Endothelial cell of umbilical vein (primary cell): ENCODE data around the gene SCLY. TPM values are rescaled to one million over a fixed set of nuclear protein-coding genes. Genes with fewer than 3 reads are reported as not detected.

Experiments
- BruUV-seq: library from RNA; stranded (reverse); fragments of 400-500 nt; replicated peaks from 2 replicates; lab custom pipeline; 2021; lab: Mats Ljungman, UMichigan
- CTCF ChIA-PET: fragments of 300-600, 350-600 bp; sonication (Branson Sonifier 250); formaldehyde crosslinking; loops from one replicate; lab custom pipeline; 2021; ENCODE audit warnings: antibody characterized with exemption, inconsistent platforms; lab: Charles Lee
- POLR2A ChIA-PET: fragments of 300-600, 350-600 bp; sonication (Branson Sonifier 250); formaldehyde crosslinking; loops from one replicate; lab custom pipeline; 2021; ENCODE audit warnings: antibody characterized with exemption, inconsistent platforms; lab: Charles Lee
- DNase-seq: peaks from one replicate; pipeline ENCODE4 v3.0.0-alpha.2; 2011; ENCODE audit warnings: low read depth, low spot score
- FAIRE-seq: peaks from 2 replicates; lab custom pipeline; 2011; peaks lifted over from hg19 to GRCh38; lab: Jason Lieb, UNC
- H2AFZ ChIP-seq: 2 replicates; pipeline ENCODE4 v1.6.0; 2012; ENCODE audit warnings: low read depth, low read length, control low read depth, inconsistent platforms
- H3K27ac ChIP-seq: 2 replicates; pipeline ENCODE4 v1.5.1; 2011; ENCODE audit warnings: low read depth, mild to moderate bottlenecking, control low read depth, low read length, moderate library complexity; ENCODE audit not compliant: insufficient read depth
- H3K27me3 ChIP-seq, 2 experiments: 2 replicates each; pipeline versions ENCODE4 v1.6.0 to v1.6.1; 2011; ENCODE audit warnings: low read length in 2 of 2, mixed read lengths in 1 of 2; ENCODE audit not compliant: control insufficient read depth in 2 of 2, insufficient read depth in 2 of 2
- H3K36me3 ChIP-seq, 2 experiments: 2 replicates in 1 of 2; 3 replicates in 1 of 2; pipeline ENCODE4 v1.5.1; 2011; ENCODE audit warnings: low read length in 2 of 2, mild to moderate bottlenecking in 1 of 2, moderate library complexity in 1 of 2; ENCODE audit not compliant: control insufficient read depth in 2 of 2, insufficient read depth in 2 of 2; ENCODE audit errors: extremely low read depth in 1 of 2
- H3K4me1 ChIP-seq: 3 replicates; pipeline ENCODE4 v1.5.1; 2011; ENCODE audit warnings: mild to moderate bottlenecking, low read length; ENCODE audit not compliant: control insufficient read depth, insufficient read depth; ENCODE audit errors: extremely low read depth
- H3K4me2 ChIP-seq: 2 replicates; pipeline ENCODE4 v1.6.1; 2011; ENCODE audit warnings: low read length, control low read depth, mixed read lengths; ENCODE audit not compliant: insufficient read depth
- H3K4me3 ChIP-seq, 3 experiments: fragments of 200-600 bp in 1 of 3; sonication (generic), shearing (Covaris generic) in 1 of 3; replicated peaks in 1 of 3; 2 replicates each; pipeline ENCODE4 v1.5.1; 2011 to 2016; ENCODE audit warnings: control low read depth in 3 of 3, low read length in 3 of 3, mild to moderate bottlenecking in 2 of 3, inconsistent platforms in 1 of 3, low read depth in 1 of 3, moderate library complexity in 1 of 3; ENCODE audit not compliant: insufficient read depth in 1 of 3
- H3K79me2 ChIP-seq: 2 replicates; pipeline ENCODE4 v1.6.0; 2012; ENCODE audit warnings: low read length, inconsistent platforms; ENCODE audit not compliant: control insufficient read depth, insufficient read depth
- H3K9ac ChIP-seq: replicated peaks from 2 replicates; pipeline ENCODE3; 2011; ENCODE audit warnings: low read length, control low read depth; ENCODE audit not compliant: insufficient read depth; ENCODE audit errors: extremely low read depth
- H3K9me1 ChIP-seq: replicated peaks from 3 replicates; pipeline ENCODE4 v1.6.0; 2011; ENCODE audit warnings: mild to moderate bottlenecking, low read length; ENCODE audit not compliant: control insufficient read depth, insufficient read depth; ENCODE audit errors: extremely low read depth
- H3K9me3 ChIP-seq: replicated peaks from 2 replicates; pipeline ENCODE4 v1.5.1; 2012; ENCODE audit warnings: low read length, inconsistent platforms; ENCODE audit not compliant: control insufficient read depth, insufficient read depth
- H4K20me1 ChIP-seq: replicated peaks from 2 replicates; pipeline ENCODE3; 2011; ENCODE audit warnings: mild to moderate bottlenecking, low read length; ENCODE audit not compliant: control insufficient read depth, insufficient read depth; ENCODE audit errors: extremely low read depth
- CTCF ChIP-seq, 2 donors: IDR thresholded peaks; 1 replicate in 1 of 2; 2 replicates in 1 of 2; pipeline ENCODE4 v1.5.1; 2011; ENCODE audit warnings: low read length in 2 of 2, mild to moderate bottlenecking in 2 of 2, moderate library complexity in 2 of 2, control low read depth in 1 of 2, inconsistent platforms in 1 of 2, low read depth in 1 of 2; ENCODE audit not compliant: insufficient read depth in 1 of 2; ENCODE audit errors: extremely low read depth in 1 of 2
- EZH2 ChIP-seq: IDR thresholded peaks from 2 replicates; pipeline ENCODE4 v1.6.1; 2012; ENCODE audit warnings: borderline replicate concordance, low read depth, mild to moderate bottlenecking, moderate library complexity, low read length, inconsistent platforms; ENCODE audit not compliant: severe bottlenecking
- FOS ChIP-seq: IDR thresholded peaks from 2 replicates; pipeline ENCODE4 v1.6.1; 2011; ENCODE audit warnings: mild to moderate bottlenecking, low read length, moderate library complexity, borderline replicate concordance; ENCODE audit not compliant: insufficient read depth
- GATA2 ChIP-seq: IDR thresholded peaks from 2 replicates; pipeline ENCODE4 v1.7.0; 2011; ENCODE audit warnings: low read depth, mild to moderate bottlenecking, moderate library complexity, mixed read lengths, low read length; ENCODE audit not compliant: insufficient read length, insufficient read depth
- JUN ChIP-seq: IDR thresholded peaks from 2 replicates; pipeline ENCODE4 v1.6.1; 2011; ENCODE audit warnings: borderline replicate concordance, low read depth; ENCODE audit not compliant: insufficient read length, insufficient read depth
- MAX ChIP-seq: IDR thresholded peaks from 2 replicates; pipeline ENCODE4 v1.6.1; 2011; ENCODE audit not compliant: insufficient read depth, insufficient read length
- MYC ChIP-seq: IDR thresholded peaks from one replicate; pipeline ENCODE4 v1.6.1; 2011; ENCODE audit warnings: mild to moderate bottlenecking, low read depth, low read length
- POLR2A ChIP-seq: IDR thresholded peaks from 2 replicates; pipeline ENCODE4 v1.6.1; 2012; ENCODE audit warnings: low read depth, mild to moderate bottlenecking, control low read depth, low read length
- POLR2AphosphoS5 ChIP-seq: IDR thresholded peaks from 2 replicates; pipeline ENCODE4 v1.6.1; 2012; ENCODE audit warnings: low read depth, mild to moderate bottlenecking, control low read depth, low read length, moderate library complexity; ENCODE audit not compliant: insufficient read depth
- dilution Hi-C: fragments of 300-500 bp; cut with MboI; formaldehyde crosslinking; loops from one replicate; pipeline ENCODE4 v1.15.0; 2019; ENCODE audit warnings: low sequenced_read_pairs; ENCODE audit not compliant: extremely low pct_ligation_motif_present
- intact Hi-C: fragments of 100-400 bp; cut with micrococcal nuclease; formaldehyde crosslinking; loops from one replicate; pipeline ENCODE4 v1.10.0; 2022
- polyA plus RNA-seq, 4 experiments: library from polyadenylated mRNA; depleted of rRNA in 3 of 4; stranded (reverse) in 3 of 4; unstranded in 1 of 4; fragments of >200 nt; gene quantifications; 2 replicates each; pipeline versions ENCODE4 v1.2.1 to v1.2.3, GENCODE V29; 2011 to 2012; ENCODE audit warnings: missing spikeins in 1 of 4
- total RNA-seq: library from RNA; stranded (reverse); gene quantifications from 2 replicates; pipeline ENCODE4 v1.2.3, GENCODE V29; 2021

SCLY gene
- total and polyA plus RNA-seq, 2 donors (not counting 3 experiments of a cell fraction or from before 2014, with no cell fraction given) = 22.6 to 32.7 TPM

GRCh38 chr2:238059505-238059904, 1.3 kb upstream of the SCLY start:
- intact Hi-C loops (no loop called here), dilution Hi-C loops (no loop called here)
- ChIA-PET CTCF (no interaction called here), POLR2A (no interaction called here)
- BruUV-seq = TSS peak; percentile 71
- Histone ChIP-seq H3K4me1 (peaks cover 10% of the 10 kb centered on the region), H2AFZ (no peak overlapping the region), H3K36me3 (peaks cover 0 to under 1% of the 10 kb centered on the region in 2 experiments), H3K4me3 (no peak overlapping the region), H3K9ac (no peak overlapping the region), H3K27ac (no peak overlapping the region), H4K20me1 (no peaks in the 10 kb centered on the region), H3K79me2 (peaks cover 7% of the 10 kb centered on the region), H3K4me2 (peak overlapping the region; percentile 76), H3K27me3 (no peaks in the 10 kb centered on the region), H3K9me3 (no peaks in the 10 kb centered on the region), H3K9me1 (no peaks in the 10 kb centered on the region)
- no peak for TF ChIP-seq EZH2
- TF ChIP-seq JUN = no peak
- no peak for TF ChIP-seq GATA2
- no peak for TF ChIP-seq POLR2A
- TF ChIP-seq CTCF (IDR thresholded peaks at IDR 0.05; ENCODE audit: extremely low read depth in 1 of 2, insufficient read depth in 1 of 2, low read depth in 1 of 2, low read length in 2 of 2) = no peak
- TF ChIP-seq FOS = no peak
- TF ChIP-seq MYC = no peak
- TF ChIP-seq POLR2AphosphoS5 = no peak
- no peak for TF ChIP-seq MAX
- FAIRE-seq (no peak), DNase-seq (no peak)
